GM21447 (cell line): ENCODE results near the gene PET100.

Experiments
- ATAC-seq: cut with Tn5 transposase; IDR thresholded peaks from one replicate; pipeline ENCODE4 v1.9.1; 2021; ENCODE audit not compliant: unreplicated experiment

Gene PET100

GRCh38 chr19:7629347-7630054 lies at the start of gene PET100, which contains the start of gene XAB2:
Gene PET100, plus strand, starts transcription at chr19:7629793. Its CDS starts 41 bp downstream, at chr19:7629834.
Gene XAB2, minus strand, starts transcription at chr19:7629545. Its CDS starts 18 bp downstream, at chr19:7629527.
- peak; percentile 88 for ATAC-seq

- ATAC-seq: no peak
These were observed 47.1 kb upstream of the PET100 start for GRCh38 chr19:7582446-7582845.

GRCh38 chr19:7589822-7590221 lies 39.8 kb upstream of the PET100 start:
- no peak for ATAC-seq

GRCh38 chr19:7590256-7590655 lies 39.3 kb upstream of the PET100 start:
- no peak for ATAC-seq

GRCh38 chr19:7595466-7596133 lies 34.0 kb upstream of the PET100 start, which contains the start of gene CAMSAP3:
Gene CAMSAP3, plus strand, starts transcription at chr19:7595863. Its CDS starts 140 bp downstream, at chr19:7596003.
- no peak for ATAC-seq

GRCh38 chr19:7596211-7596937 lies 33.2 kb upstream of the PET100 start:
- ATAC-seq: no peak

GRCh38 chr19:7597689-7598088 lies 31.9 kb upstream of the PET100 start:
- no peak for ATAC-seq

- no peak for ATAC-seq
These were observed 31.4 kb upstream of the PET100 start for GRCh38 chr19:7598180-7598579.

GRCh38 chr19:7600721-7601120 lies 28.9 kb upstream of the PET100 start:
- no peak for ATAC-seq

- ATAC-seq: no peak
These were observed 27.2 kb upstream of the PET100 start for GRCh38 chr19:7602240-7602934.

GRCh38 chr19:7602935-7603497 lies 26.6 kb upstream of the PET100 start:
- no peak for ATAC-seq

GRCh38 chr19:7603919-7604318 lies 25.7 kb upstream of the PET100 start:
- ATAC-seq: no peak

GRCh38 chr19:7605490-7606222 lies 23.9 kb upstream of the PET100 start:
- no peak for ATAC-seq

GRCh38 chr19:7606289-7606688 lies 23.3 kb upstream of the PET100 start:
- ATAC-seq: no peak

GRCh38 chr19:7607212-7607873 lies 22.2 kb upstream of the PET100 start:
- ATAC-seq: no peak

- no peak for ATAC-seq
These were observed 21.6 kb upstream of the PET100 start for GRCh38 chr19:7607874-7608560.

GRCh38 chr19:7610491-7611240 lies 18.9 kb upstream of the PET100 start:
- ATAC-seq: no peak

GRCh38 chr19:7611541-7612279 lies 17.9 kb upstream of the PET100 start:
- ATAC-seq: no peak
